Measurements from ENCODE around the gene MBP. TPM values are rescaled to one million over a fixed set of nuclear protein-coding genes. Genes with fewer than 3 reads are reported as not detected.
A peak's percentile ranks its signal among the peaks of the same experiment; 100 is the strongest.

MBP gene
- total RNA-seq, 1 donor from 2014 or later, result 78.9 TPM

DNA sequence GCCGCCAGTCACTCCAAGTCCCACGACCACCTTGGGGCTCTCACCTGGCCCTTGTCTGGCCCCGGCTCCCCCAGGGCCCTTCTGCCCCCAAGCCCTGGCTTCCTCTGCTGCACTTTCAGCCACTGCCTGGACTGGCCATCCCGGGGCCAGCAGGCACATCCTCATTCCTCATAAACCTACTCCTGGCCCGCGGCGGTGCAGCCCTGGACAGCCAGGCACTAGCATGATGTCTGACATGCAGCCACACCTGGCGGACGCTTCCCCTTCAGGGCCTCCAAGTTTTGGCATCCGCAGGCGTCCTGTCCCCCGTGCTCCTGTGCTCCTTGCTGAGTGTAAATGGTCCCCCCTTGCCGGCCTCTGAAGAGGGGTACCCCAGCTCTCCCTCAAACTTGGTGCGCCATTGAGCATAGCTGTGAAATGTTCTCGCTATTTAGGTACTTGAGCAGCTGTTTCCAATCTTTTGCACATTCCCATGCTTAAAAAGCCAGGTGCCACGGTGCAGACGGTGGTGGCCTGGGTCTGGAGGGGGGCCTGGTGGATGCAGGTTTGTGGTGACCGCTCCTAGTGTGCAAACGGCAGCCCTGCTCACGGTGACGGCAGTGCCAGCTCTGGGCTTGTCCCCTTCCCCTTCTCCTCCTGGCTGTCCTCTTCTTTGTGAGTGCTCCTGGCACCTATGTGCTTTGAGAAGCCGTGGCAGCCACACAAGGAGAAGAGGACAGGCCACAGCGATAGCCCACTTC, 123.8 kb downstream of the MBP start:
- ATAC-seq, result no peak
- Histone ChIP-seq H3K27ac (no peak overlapping the region), H3K27me3 (no peaks in the 10 kb centered on the region), H3K36me3 (peaks cover 6% of the 10 kb centered on the region), H3K4me3 (no peak overlapping the region), H3K9me3 (no peaks in the 10 kb centered on the region), H3K4me1 (peaks cover 13% of the 10 kb centered on the region)
- intact Hi-C loops (cut with DNase I), result no loop called here
- DNase-seq, result no peak
- TF ChIP-seq, protein P1, sequence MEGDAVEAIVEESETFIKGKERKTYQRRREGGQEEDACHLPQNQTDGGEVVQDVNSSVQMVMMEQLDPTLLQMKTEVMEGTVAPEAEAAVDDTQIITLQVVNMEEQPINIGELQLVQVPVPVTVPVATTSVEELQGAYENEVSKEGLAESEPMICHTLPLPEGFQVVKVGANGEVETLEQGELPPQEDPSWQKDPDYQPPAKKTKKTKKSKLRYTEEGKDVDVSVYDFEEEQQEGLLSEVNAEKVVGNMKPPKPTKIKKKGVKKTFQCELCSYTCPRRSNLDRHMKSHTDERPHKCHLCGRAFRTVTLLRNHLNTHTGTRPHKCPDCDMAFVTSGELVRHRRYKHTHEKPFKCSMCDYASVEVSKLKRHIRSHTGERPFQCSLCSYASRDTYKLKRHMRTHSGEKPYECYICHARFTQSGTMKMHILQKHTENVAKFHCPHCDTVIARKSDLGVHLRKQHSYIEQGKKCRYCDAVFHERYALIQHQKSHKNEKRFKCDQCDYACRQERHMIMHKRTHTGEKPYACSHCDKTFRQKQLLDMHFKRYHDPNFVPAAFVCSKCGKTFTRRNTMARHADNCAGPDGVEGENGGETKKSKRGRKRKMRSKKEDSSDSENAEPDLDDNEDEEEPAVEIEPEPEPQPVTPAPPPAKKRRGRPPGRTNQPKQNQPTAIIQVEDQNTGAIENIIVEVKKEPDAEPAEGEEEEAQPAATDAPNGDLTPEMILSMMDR (IDR thresholded peaks at IDR 0.05), result no peak

DNA sequence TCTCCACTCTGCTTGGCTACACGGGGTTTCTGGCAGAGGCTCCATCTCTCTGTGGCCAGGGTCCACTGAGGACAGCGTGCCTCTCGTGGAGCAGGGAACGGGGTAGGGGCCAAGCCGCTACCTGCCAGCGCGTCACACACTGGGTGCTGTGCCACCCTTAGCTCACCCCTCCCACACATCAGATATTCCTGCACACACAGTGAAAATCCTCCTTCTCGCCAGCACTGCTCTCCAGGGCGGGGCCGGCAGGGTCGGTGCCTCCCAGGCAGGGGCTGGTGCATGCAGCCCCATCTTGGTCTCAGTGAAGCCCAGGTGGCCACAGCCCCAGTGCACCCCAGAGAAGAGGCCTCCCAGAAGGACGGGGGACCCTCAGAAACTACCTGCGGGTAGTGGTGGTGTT, 124.6 kb downstream of the MBP start:
- no peak overlapping the region for H3K4me3 ChIP-seq
- H3K27me3 ChIP-seq, result no peaks in the 10 kb centered on the region
- no peak overlapping the region for H3K27ac ChIP-seq
- ATAC-seq, result no peak
- peaks cover 6% of the 10 kb centered on the region for H3K4me1 ChIP-seq
- DNase-seq, result peak; percentile 49
- peaks cover 6% of the 10 kb centered on the region for H3K36me3 ChIP-seq
- intact Hi-C loops (cut with DNase I), result no loop called here
- TF ChIP-seq, protein P1 (IDR thresholded peaks at IDR 0.05), result no peak
- H3K9me3 ChIP-seq, result no peaks in the 10 kb centered on the region

DNA sequence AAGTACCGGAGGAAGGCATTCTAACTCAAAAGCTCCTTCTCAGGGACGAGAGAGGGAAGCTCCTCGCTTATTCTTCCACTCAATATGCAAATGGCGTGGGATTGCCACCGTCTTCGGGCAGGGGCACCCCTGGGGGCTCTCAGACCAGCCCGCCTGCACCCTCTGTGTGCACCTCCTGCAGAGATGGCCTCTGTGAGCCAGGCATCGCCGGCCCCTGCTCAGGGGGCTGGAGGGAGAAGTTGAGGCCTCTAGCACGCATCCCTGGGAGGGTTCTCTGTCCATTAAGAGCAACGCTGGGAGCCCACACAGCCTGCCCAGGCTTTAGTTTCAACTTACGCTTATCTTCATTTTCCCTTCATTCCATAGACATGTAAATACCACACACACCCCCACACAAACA, 125.3 kb downstream of the MBP start:
- intact Hi-C loops (cut with DNase I), result no loop called here
- Histone ChIP-seq H3K4me3 (no peak overlapping the region), H3K9me3 (no peaks in the 10 kb centered on the region), H3K4me1 (peaks cover 3% of the 10 kb centered on the region), H3K27ac (peak overlapping the region; percentile 18), H3K27me3 (no peaks in the 10 kb centered on the region), H3K36me3 (peaks cover 6% of the 10 kb centered on the region)
- DNase-seq (peak; percentile 62), ATAC-seq (no peak)
- TF ChIP-seq, protein P1 (IDR thresholded peaks at IDR 0.05), result no peak

DNA sequence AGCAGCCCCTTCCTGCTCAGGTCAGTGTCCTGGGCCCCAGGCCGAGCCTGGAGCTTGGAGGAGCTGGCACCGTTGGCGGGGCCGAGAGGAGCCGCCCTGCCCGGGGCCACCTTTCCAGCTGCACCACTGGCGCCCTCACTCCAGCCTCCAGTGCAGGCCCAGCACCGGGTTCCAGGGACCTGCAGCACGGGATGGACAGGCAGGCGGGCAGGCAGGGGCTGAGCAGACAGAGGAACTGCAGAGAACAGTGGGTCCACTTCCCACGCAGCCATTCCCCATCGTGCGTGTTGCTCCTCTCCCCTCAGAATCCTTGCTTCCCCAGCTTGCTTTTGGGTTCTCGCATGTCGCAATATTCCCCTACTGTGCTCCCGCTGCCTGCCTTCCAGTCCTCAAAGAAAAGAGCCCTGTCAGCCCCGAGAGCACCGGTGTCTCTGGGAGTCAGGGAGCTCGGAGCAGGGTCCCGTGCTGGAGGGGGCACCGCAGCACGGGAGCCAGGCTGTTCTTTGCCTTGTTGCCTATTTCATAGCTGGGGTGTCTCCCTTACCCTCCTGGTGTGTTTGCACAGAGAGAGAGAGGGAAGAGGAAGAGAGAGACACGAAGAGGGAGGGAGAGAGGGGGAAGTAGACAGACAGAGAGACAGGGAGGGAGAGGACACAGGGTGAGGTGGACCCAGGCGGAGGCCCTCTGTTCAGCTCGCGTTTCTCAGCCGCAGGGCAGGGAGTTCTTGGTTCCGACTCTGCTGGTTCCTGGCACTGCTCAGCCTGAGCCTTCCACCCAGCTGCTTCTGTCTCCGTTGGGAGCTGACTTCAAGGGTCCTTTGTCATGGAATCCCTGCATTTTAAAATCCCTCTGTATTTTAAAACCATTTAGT, 126.0 kb downstream of the MBP start:
- ATAC-seq, result peak; percentile 80
- no peak overlapping the region for H3K4me3 ChIP-seq
- H3K27me3 ChIP-seq, result no peaks in the 10 kb centered on the region

DNA sequence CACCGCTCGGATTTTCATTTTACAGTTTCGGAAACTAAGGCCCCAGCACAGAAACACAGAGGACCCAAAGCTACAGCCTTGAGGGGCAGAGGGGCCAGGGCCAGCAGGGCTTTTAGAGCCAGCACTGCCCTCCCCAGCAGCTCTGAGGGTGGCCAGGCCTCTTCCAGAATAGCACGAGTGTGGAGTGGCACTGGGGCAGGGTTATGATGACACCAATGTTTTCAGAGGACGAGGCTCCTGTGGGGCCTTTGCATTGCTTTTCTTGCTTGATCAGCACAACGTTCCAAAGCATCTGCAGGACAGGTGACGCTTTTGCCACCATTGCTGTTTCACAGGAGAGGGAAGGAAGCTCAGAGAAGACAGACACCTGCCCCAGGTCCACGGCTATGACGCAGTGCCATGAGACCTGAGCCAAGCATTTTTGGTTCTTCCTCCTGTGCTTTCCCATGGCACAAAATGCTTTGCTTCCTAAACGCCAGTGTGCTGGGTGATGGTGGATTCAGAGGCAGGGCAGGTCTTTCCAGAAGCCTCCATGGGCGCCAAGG, 126.9 kb downstream of the MBP start:
- intact Hi-C loops (cut with DNase I), result no loop called here
- H3K9me3 ChIP-seq, result no peaks in the 10 kb centered on the region
- DNase-seq (peak; percentile 32), ATAC-seq (no peak)
- no peak overlapping the region for H3K27ac ChIP-seq
- peaks cover 3% of the 10 kb centered on the region for H3K4me1 ChIP-seq
- TF ChIP-seq, protein P1 (IDR thresholded peaks at IDR 0.05), result no peak
- no peaks in the 10 kb centered on the region for H3K36me3 ChIP-seq
- H3K4me3 ChIP-seq, result no peak overlapping the region
- no peaks in the 10 kb centered on the region for H3K27me3 ChIP-seq

More for the DNA sequence above, 126.0 kb downstream of the MBP start:
- no peaks in the 10 kb centered on the region for H3K36me3 ChIP-seq
- peak; percentile 73 for DNase-seq
- peaks cover 3% of the 10 kb centered on the region for H3K4me1 ChIP-seq
- TF ChIP-seq, protein P1 (IDR thresholded peaks at IDR 0.05), result no peak
- no peaks in the 10 kb centered on the region for H3K9me3 ChIP-seq
- intact Hi-C loops (cut with DNase I), result no loop called here
- peak overlapping the region; percentile 18 for H3K27ac ChIP-seq
